Cardiac fibroblast (primary cell): ENCODE data around the gene STK26.
"Not testable (repeated sequence)": the region's sequence is repeated elsewhere in the genome, so short reads cannot be mapped to it uniquely, and the experiment has no call there.

Source experiments
- DNase-seq, 2 donors: peaks; one replicate each; pipeline versions ENCODE4 v3.0.0 to v3.0.0-alpha.2; 2010; ENCODE audit warnings: low read depth in 2 of 2
- H3K4me3 ChIP-seq, 2 donors: replicated peaks in 1 of 2; 1 replicate in 1 of 2; 2 replicates in 1 of 2; pipeline ENCODE4 v1.5.1; 2011; ENCODE audit warnings: low read depth in 2 of 2, low read length in 2 of 2, mild to moderate bottlenecking in 2 of 2, moderate library complexity in 1 of 2
- CTCF ChIP-seq: IDR thresholded peaks from one replicate; pipeline ENCODE4 v1.5.1; 2011; ENCODE audit warnings: low read depth, mild to moderate bottlenecking, low read length, inconsistent platforms

Gene STK26

GRCh38 chrX:132088864-132089263 lies 65.8 kb downstream of the STK26 start:
- no peak for TF ChIP-seq CTCF
- DNase-seq = no peak
- no peak overlapping the region for H3K4me3 ChIP-seq

GRCh38 chrX:132090403-132091159 lies 67.5 kb downstream of the STK26 start:
- no peak overlapping the region for H3K4me3 ChIP-seq
- no peak for TF ChIP-seq CTCF
- no peak for DNase-seq

GRCh38 chrX:132092439-132093065 lies 69.5 kb downstream of the STK26 start:
- peak; percentile 78 for TF ChIP-seq CTCF
- no peak overlapping the region for H3K4me3 ChIP-seq
- peak; percentile 80 to 82 for DNase-seq

GRCh38 chrX:132093239-132093860 lies 70.2 kb downstream of the STK26 start:
- DNase-seq = no peak
- no peak overlapping the region for H3K4me3 ChIP-seq
- TF ChIP-seq CTCF = no peak

- peak; percentile 9 to 18 for DNase-seq
- H3K4me3 ChIP-seq = no peak overlapping the region
- no peak for TF ChIP-seq CTCF
Measured at GRCh38 chrX:132094164-132094563, 71.1 kb downstream of the STK26 start.

GRCh38 chrX:132098704-132099103 lies 75.6 kb downstream of the STK26 start:
- not testable (repeated sequence) for DNase-seq, H3K4me3 ChIP-seq

GRCh38 chrX:132101206-132101605 lies 78.1 kb downstream of the STK26 start:
- H3K4me3 ChIP-seq = no peak overlapping the region
- no peak for TF ChIP-seq CTCF
- DNase-seq = no peak
